HG03139 (cell line): ENCODE data around the gene RPL15.
"Not testable (repeated sequence)": the region's sequence is repeated elsewhere in the genome, so short reads cannot be mapped to it uniquely, and the experiment has no call there.

Source experiments
- ATAC-seq: cut with Tn5 transposase; IDR thresholded peaks from one replicate; pipeline ENCODE4 v1.9.1; 2021; ENCODE audit not compliant: unreplicated experiment

RPL15 gene

GRCh38 chr3:23916886-23917678, at the start of gene RPL15, which contains the start of gene NKIRAS1:
RPL15 (plus strand) TSS chr3:23917132; CDS start chr3:23917860, 728 bp downstream.
NKIRAS1 (minus strand) TSS chr3:23916990; CDS start chr3:23910904, 6,086 bp downstream.
- peak; percentile 94 for ATAC-seq

DNA sequence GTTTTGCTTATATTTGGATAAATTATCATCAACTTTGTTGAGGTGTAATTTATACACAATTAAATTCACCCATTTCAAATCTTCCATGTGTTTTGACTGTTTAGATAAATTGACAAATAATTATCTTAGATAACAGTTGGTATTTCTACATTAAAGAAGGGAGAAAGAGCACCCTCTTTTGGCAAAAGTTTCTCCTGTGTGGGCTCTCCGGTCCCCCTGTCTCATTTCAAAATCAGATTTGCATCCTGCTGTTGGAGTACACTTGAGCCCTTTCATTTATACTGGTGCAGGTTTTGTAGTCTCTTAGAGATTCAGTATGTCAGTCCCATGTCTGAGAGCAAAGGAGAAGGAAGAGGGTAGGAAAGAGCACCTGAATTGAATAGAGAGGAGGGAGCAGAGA, 49.5 kb upstream of the RPL15 start:
- ATAC-seq: no peak

GRCh38 chr3:23867838-23868237, 49.1 kb upstream of the RPL15 start:
- ATAC-seq: no peak

- ATAC-seq: no peak
These were observed 46.8 kb upstream of the RPL15 start for GRCh38 chr3:23869977-23870662.

DNA sequence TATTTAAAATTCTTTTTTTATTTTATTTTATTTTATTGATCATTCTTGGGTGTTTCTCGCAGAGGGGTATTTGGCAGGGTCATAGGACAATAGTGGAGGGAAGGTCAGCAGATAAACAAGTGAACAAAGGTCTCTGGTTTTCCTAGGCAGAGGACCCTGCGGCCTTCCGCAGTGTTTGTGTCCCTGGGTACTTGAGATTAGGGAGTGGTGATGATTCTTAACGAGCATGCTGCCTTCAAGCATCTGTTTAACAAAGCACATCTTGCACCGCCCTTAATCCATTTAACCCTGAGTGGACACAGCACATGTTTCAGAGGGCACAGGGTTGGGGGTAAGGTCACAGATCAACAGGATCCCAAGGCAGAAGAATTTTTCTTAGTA, 46.3 kb upstream of the RPL15 start:
- ATAC-seq: not testable (repeated sequence)

GRCh38 chr3:23871361-23871760, 45.6 kb upstream of the RPL15 start:
- not testable (repeated sequence) for ATAC-seq

- no peak for ATAC-seq
These were observed 44.6 kb upstream of the RPL15 start for GRCh38 chr3:23872330-23872729.

DNA sequence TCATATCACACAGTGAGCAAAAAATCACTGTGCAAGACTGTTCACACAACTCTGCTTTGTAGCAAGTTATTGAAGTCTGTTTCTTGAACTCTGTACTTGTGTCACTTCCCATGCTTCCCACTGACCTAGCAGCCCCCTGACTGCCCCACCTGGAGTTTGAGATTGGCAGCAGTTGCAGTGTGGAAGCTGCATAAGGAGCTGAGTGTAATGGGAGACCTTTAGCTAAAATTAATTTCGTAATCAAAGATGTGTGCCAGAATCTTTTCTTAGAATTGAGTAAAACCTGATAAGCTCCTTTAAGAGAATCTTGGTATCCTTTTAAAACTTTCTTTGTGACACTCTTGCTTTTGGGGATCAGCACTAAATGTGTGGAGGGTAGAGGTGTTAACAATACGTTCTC, 43.0 kb upstream of the RPL15 start:
- no peak for ATAC-seq

DNA sequence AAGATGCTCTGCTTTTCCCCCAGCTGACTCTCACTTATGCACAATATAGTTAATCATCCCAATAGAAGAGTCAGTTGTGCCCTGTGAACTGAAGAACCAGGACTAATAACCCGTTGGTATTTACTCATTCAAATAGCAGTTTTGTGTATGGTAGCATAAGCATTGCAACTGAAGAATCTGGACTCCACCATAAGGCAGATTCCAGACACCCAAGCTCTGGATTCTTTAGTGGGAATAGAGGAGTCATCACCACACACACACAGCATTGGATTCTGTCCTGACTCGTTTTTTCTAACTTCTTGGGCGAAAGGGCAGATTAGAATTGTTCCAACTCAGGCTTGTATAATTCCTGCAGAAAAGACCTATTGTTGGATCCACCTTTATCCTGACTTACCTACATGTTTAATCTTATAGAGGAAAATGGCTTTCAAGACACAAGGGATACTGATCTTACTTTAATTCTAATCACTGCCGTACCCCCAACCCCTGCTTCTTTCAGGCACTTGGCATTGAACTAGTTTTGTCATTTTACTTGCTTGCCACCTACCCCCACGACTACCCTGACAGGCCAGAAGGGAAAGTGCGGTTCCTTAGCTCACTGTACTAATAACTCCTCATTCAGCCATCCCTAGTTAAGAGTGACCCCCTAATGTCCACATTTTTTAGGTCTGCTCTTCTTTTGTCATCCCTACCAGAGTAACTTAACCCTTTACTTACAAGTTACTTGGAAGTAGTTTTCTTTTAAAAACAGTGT, 42.4 kb upstream of the RPL15 start:
- ATAC-seq: no peak

DNA sequence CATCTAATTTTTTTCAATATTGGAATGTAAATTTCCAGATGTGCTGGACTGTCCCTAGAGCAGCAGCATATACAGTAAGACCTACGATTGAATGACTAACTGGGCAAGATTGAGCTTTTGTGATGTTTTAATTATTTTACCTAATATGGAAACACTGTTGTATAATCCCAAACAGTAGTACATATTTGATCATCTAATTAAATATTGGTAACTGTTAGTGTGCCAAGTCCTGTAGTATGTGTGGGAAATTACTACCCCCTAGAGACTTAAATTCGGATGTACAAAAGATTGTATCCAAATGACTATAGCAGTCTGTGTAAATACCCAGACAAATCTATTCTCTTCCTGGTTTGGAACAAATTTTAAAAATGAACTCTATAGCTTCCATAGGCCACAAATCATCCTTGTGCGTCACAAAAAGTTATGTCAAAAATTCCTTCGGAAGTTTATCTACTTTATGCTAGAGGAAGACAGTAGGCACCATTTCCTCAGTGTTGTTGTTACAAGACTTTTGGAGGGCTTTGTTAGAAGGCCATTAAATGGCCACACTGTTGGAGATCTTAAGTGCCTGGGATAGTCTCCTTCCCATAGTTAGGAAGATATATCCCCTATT, 41.7 kb upstream of the RPL15 start:
- ATAC-seq: no peak

GRCh38 chr3:23876923-23877322, 40.0 kb upstream of the RPL15 start:
- no peak for ATAC-seq

GRCh38 chr3:23877329-23877980, 39.5 kb upstream of the RPL15 start:
- ATAC-seq: no peak

DNA sequence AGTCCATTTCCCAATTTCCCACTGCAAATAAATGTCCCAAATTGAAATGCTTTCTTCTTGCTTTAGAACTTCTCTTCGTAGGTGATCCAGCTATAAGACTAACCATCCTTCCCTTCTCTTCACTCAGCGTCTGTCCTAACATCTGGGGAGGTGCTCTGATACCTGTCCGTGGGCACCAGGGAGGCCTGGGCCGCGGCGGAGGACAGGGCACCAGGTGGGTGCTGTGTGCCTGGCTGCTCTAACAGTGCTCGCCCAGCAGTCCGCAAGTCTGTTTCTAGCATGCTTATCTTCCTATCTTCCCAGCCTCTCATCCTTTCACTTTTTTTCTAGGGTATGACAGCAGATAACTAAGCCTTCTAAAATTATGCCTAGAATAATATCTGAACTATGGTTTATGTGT, 37.4 kb upstream of the RPL15 start:
- no peak for ATAC-seq

- no peak for ATAC-seq
These were observed 36.1 kb upstream of the RPL15 start for GRCh38 chr3:23880703-23881339.

DNA sequence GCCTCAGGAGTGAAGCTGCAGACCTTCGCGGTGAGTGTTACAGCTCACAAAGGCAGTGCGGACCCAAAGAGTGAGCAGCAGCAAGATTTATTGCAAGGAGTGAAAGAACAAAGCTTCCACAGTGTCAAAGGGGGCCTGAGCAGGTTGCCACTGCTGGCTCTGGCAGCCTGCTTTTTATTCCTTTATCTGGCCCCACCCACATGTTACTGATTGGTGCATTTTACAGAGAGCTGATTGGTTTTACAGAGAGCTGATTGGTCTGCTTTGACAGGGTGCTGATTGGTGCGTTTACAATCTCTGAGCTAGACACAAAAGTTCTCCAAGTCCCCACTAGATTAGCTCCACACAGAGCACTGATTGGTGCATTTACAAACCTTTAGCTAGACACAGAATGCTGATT, 34.9 kb upstream of the RPL15 start:
- not testable (repeated sequence) for ATAC-seq

- ATAC-seq: no peak
These were observed 34.4 kb upstream of the RPL15 start for GRCh38 chr3:23882487-23882918.

GRCh38 chr3:23884481-23884880, 32.5 kb upstream of the RPL15 start:
- ATAC-seq: no peak

GRCh38 chr3:23885210-23885609, 31.7 kb upstream of the RPL15 start:
- ATAC-seq: no peak

- no peak for ATAC-seq
These were observed 30.6 kb upstream of the RPL15 start for GRCh38 chr3:23886311-23886710.

GRCh38 chr3:23888617-23889228, 28.2 kb upstream of the RPL15 start:
- ATAC-seq: no peak
